Measurements from ENCODE around the gene LSM7.

- TF ChIP-seq CTCF (conservative IDR thresholded peaks at IDR 0.05; ENCODE audit: low read depth in 2 of 2) (no peak), EZH2 (IDR thresholded peaks at IDR 0.05; ENCODE audit: low read depth, unreplicated experiment) (no peak), POLR2AphosphoS5 (IDR thresholded peaks at IDR 0.05; ENCODE audit: low read depth) (no peak), CREB1 (CRISPR knock-in tag; IDR thresholded peaks at IDR 0.05; ENCODE audit: low read depth) (no peak), JUNB (IDR thresholded peaks at IDR 0.05; ENCODE audit: unreplicated experiment) (no peak)
Measured at GRCh38 chr19:2326699-2327360, 1.6 kb downstream of the LSM7 start.

All from GM23338 (cell line).